Islet of Langerhans (tissue), 1 donor: Measurements from ENCODE around the gene LRP10.

Experiments used
- FAIRE-seq: peaks from one replicate; lab custom pipeline; 2011; peaks lifted over from hg19 to GRCh38; lab: Jason Lieb, UNC

Gene LRP10

GRCh38 chr14:22865424-22866405, 5.8 kb upstream of the LRP10 start:
- no peak for FAIRE-seq

- no peak for FAIRE-seq
These were observed 4.7 kb upstream of the LRP10 start for GRCh38 chr14:22866874-22867273.

GRCh38 chr14:22870811-22871223, 723 bp upstream of the LRP10 start:
- no peak for FAIRE-seq

GRCh38 chr14:22872033-22872832, 693 bp downstream of the LRP10 start:
- no peak for FAIRE-seq

- no peak for FAIRE-seq
These were observed 1.4 kb downstream of the LRP10 start for GRCh38 chr14:22872833-22873520.

GRCh38 chr14:22875003-22875747, 3.6 kb downstream of the LRP10 start:
- no peak for FAIRE-seq

DNA sequence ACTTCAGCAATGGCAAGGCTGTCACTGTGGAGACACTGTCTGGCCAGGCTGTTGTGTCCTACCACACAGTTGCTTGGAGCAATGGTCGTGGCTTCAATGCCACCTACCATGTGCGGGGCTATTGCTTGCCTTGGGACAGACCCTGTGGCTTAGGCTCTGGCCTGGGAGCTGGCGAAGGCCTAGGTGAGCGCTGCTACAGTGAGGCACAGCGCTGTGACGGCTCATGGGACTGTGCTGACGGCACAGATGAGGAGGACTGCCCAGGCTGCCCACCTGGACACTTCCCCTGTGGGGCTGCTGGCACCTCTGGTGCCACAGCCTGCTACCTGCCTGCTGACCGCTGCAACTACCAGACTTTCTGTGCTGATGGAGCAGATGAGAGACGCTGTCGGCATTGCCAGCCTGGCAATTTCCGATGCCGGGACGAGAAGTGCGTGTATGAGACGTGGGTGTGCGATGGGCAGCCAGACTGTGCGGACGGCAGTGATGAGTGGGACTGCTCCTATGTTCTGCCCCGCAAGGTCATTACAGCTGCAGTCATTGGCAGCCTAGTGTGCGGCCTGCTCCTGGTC, 4.3 kb downstream of the LRP10 start:
- FAIRE-seq, result no peak

DNA sequence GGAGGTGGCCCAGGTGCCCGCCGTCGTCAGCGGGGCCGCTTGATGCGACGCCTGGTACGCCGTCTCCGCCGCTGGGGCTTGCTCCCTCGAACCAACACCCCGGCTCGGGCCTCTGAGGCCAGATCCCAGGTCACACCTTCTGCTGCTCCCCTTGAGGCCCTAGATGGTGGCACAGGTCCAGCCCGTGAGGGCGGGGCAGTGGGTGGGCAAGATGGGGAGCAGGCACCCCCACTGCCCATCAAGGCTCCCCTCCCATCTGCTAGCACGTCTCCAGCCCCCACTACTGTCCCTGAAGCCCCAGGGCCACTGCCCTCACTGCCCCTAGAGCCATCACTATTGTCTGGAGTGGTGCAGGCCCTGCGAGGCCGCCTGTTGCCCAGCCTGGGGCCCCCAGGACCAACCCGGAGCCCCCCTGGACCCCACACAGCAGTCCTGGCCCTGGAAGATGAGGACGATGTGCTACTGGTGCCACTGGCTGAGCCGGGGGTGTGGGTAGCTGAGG, 5.5 kb downstream of the LRP10 start:
- no peak for FAIRE-seq

DNA sequence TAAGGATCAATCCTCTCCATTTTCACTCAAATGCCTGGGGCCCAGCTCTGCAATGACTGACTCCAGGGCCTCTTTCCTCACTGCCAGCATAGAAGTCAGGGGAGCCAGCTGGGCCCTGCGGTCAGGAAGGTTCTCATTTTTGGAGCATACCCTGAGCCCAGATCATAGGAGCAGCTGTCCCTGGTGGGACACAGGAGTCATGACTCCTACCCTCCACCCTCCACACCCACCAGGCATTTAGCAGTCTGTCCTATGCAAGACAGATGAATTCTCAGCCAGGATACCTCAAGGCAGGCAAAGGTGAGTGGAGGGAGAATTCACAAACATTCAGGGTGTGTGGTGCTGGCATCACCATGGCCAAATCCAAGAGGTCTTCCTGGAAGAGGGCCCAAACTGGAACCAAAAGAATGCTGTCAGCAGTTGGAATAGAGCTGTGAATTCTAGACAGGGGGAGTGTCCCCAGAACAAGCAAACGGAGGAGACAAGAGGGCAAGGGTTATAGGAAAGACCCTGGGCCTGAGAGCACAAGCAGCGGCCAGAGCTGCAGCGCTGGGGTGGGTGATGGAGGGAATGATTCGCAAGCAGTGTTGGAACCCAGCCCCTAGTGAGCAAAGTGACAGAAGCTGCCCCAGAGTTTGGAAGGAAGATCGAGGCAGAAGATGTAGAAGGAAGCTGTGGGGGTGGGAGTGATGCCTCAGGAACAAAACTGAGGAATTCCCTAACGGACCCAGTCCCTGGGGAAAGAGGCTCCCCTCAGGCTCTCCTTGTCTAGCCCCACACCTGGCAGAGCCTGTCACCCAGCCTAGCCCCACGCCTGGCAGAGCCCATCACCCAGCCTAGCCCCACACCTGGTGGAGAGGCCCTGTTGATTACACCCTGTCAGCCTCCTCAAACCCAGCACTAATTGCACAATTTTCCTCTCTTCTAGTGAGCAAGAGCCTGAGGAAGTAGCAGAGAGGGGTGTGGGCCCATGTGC, 7.0 kb downstream of the LRP10 start:
- FAIRE-seq, result no peak

DNA sequence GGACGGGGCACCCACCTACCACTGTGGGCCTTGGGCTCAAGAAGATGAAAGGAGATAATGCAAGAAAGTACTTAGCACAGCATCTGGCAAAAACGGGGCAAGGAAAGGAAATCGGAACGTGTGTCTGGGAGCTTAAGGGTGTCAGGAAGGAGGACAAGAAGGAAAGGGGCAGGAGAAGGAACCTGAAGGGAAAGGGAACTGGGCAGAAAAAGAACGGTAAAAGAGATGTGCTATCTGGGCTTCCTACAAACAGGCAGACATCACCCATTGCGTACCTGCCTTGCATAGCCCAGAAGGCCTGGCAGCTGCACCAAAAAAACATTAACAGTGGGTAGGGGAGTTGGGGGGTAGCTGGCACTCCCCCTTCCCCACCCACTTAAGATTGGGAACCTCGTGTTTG, 10.5 kb downstream of the LRP10 start:
- no peak for FAIRE-seq

- no peak for FAIRE-seq
These were observed 11.1 kb downstream of the LRP10 start for GRCh38 chr14:22882529-22883172.

DNA sequence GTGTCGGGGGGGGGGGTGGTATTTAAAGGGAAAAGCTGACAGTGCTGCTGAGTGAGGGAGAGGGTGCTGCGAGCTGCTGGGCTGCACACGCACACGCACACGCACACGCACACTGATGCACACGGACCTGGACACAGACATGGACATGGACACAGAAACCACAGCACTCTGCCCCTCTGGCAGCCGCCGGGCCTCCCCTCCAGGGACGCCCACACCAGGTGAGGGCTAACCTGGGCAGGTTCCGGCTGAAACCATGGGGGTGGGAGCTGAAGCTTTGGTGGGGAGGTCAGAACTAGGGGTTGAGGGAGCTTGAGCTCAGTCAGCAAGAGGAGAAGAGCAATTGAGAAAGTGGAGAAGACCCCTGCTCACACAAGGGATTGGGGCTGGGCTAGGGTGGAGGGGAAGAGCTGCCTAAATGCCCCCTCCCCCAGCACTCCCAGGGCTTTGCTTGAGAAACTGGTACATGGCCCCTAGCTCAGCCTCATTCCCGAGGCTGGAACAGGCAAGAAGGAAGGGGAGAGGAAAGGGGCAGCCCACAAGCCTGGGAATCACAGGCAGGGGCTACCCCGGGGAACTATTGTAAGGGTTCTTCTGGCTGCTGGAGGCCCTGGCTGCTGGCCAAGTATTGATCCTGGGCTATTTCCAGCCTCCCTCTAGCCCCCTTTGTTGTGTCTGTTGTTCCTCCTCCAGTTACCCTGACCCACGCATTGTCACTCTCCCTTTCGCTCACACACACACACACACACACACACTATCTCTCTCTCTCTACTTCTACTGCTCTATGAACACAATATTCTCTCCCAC, 11.8 kb downstream of the LRP10 start, which contains the start of gene REM2:
Gene REM2, plus strand, starts transcription at position 50 of the 804 bp plus-strand sequence. Its CDS starts 66 bp downstream, at position 116.
- no peak for FAIRE-seq

DNA sequence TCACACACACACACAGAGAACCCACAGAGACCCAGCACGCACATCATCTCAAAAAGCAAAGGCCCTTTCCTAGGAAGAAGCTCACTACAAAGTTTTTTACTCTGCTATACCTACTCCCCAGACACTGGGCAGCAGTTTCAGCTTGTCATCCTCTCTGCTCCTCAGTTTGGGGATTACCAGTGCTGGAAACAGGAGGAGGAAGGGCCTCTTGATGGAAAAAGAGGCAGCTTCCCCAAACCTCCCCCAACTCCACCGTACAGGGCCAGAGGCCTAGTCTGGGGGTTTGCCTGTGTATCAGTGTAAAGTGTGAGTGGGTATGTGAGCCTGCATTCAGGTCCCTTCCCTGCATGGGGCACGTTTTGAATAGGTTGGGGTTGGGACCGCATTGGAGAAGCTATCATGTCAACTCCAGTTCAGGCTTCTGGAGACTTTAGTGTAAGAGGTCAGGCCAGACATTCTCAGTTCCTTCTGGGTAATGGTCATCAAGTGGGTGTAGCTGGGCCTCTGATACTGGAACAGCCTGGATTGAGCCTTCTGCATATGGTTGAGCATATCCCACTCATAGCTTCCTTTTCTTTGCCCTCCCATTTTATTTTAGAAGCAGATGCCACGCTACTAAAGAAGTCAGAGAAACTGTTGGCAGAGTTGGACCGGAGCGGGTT, 12.7 kb downstream of the LRP10 start:
- no peak for FAIRE-seq

GRCh38 chr14:22884738-22885523, 13.4 kb downstream of the LRP10 start:
- FAIRE-seq, result no peak

- FAIRE-seq, result no peak
These were observed 14.4 kb downstream of the LRP10 start for GRCh38 chr14:22885975-22886374.

DNA sequence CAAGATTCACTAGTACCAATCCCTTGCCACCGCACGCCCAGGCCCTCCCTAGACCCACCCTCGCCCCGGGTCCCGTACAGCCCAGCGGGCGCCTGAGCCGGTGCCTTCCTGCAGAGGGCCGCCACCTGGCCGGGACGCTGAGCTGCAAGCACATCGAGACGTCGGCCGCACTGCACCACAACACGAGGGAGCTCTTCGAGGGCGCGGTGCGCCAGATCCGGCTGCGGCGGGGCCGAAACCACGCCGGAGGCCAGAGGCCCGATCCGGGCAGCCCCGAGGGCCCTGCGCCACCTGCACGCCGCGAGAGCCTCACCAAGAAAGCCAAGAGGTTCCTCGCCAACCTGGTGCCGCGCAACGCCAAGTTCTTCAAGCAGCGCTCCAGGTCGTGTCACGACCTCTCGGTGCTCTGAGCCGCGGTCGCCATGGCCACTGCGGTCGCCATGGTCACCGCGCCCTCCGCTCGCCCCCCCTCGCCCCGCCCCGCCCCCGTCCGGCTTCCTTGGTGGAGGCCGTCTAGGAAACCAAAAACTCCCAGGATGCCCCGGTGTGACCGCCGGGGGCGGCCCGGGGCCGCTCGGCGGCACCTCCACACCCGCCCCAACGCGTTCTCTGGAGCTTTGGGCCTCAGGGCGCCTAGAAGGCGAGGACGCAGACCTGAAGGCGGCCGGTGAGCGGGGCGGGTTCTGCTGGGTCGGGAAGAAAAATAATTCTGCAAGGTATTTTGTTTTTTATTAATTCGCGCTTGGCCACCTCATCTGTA, 15.1 kb downstream of the LRP10 start:
- no peak for FAIRE-seq
